GM12801 (cell line): Measurements from ENCODE around the gene FN3K.

ENCODE experiments used
- CTCF ChIP-seq: IDR thresholded peaks from one replicate; pipeline ENCODE4 v1.5.1; 2011; ENCODE audit warnings: control low read depth; ENCODE audit not compliant: insufficient read length; ENCODE audit errors: extremely low read depth

FN3K gene

GRCh38 chr17:82720204-82720603 lies 15.2 kb upstream of the FN3K start:
- no peak for TF ChIP-seq CTCF

- no peak for TF ChIP-seq CTCF
These were observed 12.9 kb upstream of the FN3K start for GRCh38 chr17:82722341-82723013.

- no peak for TF ChIP-seq CTCF
These were observed 12.1 kb upstream of the FN3K start for GRCh38 chr17:82723169-82723807.

- no peak for TF ChIP-seq CTCF
These were observed 9.0 kb upstream of the FN3K start for GRCh38 chr17:82726427-82726826.

GRCh38 chr17:82729479-82730260 lies 5.7 kb upstream of the FN3K start:
- TF ChIP-seq CTCF: no peak

- no peak for TF ChIP-seq CTCF
These were observed 3.2 kb upstream of the FN3K start for GRCh38 chr17:82732118-82732743.
